ENCODE results near the gene HLA-DOA.

The HLA-DOA gene

GRCh38 chr6:33008944-33009861 is at the start of gene HLA-DOA:
Gene HLA-DOA (minus strand): TSS chr6:33009591.
- FAIRE-seq, result no peak

GRCh38 chr6:33057222-33058150 is 48.1 kb upstream of the HLA-DOA start:
- no peak for FAIRE-seq
- no peak for DNase-seq (ENCODE audit: low spot score)

More at GRCh38 chr6:33008944-33009861, at the start of gene HLA-DOA:
- DNase-seq (ENCODE audit: low spot score), result no peak

GRCh38 chr6:33053230-33053629 is 43.8 kb upstream of the HLA-DOA start:
- DNase-seq (ENCODE audit: low spot score), result peak; percentile 14
- no peak for FAIRE-seq

- FAIRE-seq (no peak), DNase-seq (ENCODE audit: low spot score) (no peak)
Measured at GRCh38 chr6:33052627-33053026, 43.2 kb upstream of the HLA-DOA start.

GRCh38 chr6:33050014-33050810 is 40.8 kb upstream of the HLA-DOA start:
- no peak for FAIRE-seq
- no peak for DNase-seq (ENCODE audit: low spot score)

- DNase-seq (ENCODE audit: low spot score) (no peak), FAIRE-seq (no peak)
Measured at GRCh38 chr6:33049323-33050013, 40.1 kb upstream of the HLA-DOA start.

GRCh38 chr6:33040157-33040556 is 30.8 kb upstream of the HLA-DOA start:
- FAIRE-seq (no peak), DNase-seq (ENCODE audit: low spot score) (no peak)

GRCh38 chr6:33036535-33036934 is 27.1 kb upstream of the HLA-DOA start:
- no peak for FAIRE-seq
- no peak for DNase-seq (ENCODE audit: low spot score)

GRCh38 chr6:33034554-33034953 is 25.2 kb upstream of the HLA-DOA start:
- FAIRE-seq (no peak), DNase-seq (ENCODE audit: low spot score) (no peak)

GRCh38 chr6:33030245-33030644 is 20.9 kb upstream of the HLA-DOA start:
- no peak for DNase-seq (ENCODE audit: low spot score)
- FAIRE-seq, result no peak

GRCh38 chr6:33029328-33030184 is 20.2 kb upstream of the HLA-DOA start:
- no peak for FAIRE-seq
- no peak for DNase-seq (ENCODE audit: low spot score)

- DNase-seq (ENCODE audit: low spot score) (no peak), FAIRE-seq (no peak)
Measured at GRCh38 chr6:33028220-33028849, 18.9 kb upstream of the HLA-DOA start.

GRCh38 chr6:33024521-33024920 is 15.1 kb upstream of the HLA-DOA start:
- DNase-seq (ENCODE audit: low spot score) (no peak), FAIRE-seq (no peak)

- FAIRE-seq, result no peak
- DNase-seq (ENCODE audit: low spot score), result no peak
Measured at GRCh38 chr6:33023536-33023935, 14.1 kb upstream of the HLA-DOA start.

GRCh38 chr6:33021917-33022316 is 12.5 kb upstream of the HLA-DOA start:
- DNase-seq (ENCODE audit: low spot score) (no peak), FAIRE-seq (no peak)

- FAIRE-seq (no peak), DNase-seq (ENCODE audit: low spot score) (no peak)
Measured at GRCh38 chr6:33019372-33019771, 10.0 kb upstream of the HLA-DOA start.

- DNase-seq (ENCODE audit: low spot score) (no peak), FAIRE-seq (no peak)
Measured at GRCh38 chr6:33018904-33019303, 9.5 kb upstream of the HLA-DOA start.

GRCh38 chr6:33018418-33018817 is 9.0 kb upstream of the HLA-DOA start:
- no peak for DNase-seq (ENCODE audit: low spot score)
- no peak for FAIRE-seq

- DNase-seq (ENCODE audit: low spot score), result no peak
Measured at GRCh38 chr6:33017694-33018353, 8.4 kb upstream of the HLA-DOA start.

More at GRCh38 chr6:33017694-33018353, 8.4 kb upstream of the HLA-DOA start:
- no peak for FAIRE-seq

Data from RCC 7860 (cell line).